Pons (tissue), 1 donor: ENCODE data around the gene PCYT2.

Source experiments
- DNase-seq: peaks from one replicate; pipeline ENCODE4 v3.0.0-alpha.2; 2016; ENCODE audit warnings: low spot score

The PCYT2 gene

GRCh38 chr17:81912441-81913309, 1.5 kb upstream of the PCYT2 start:
- no peak for DNase-seq

- no peak for DNase-seq
Observed at GRCh38 chr17:81911969-81912368, 770 bp upstream of the PCYT2 start.

GRCh38 chr17:81910840-81911276, 341 bp downstream of the PCYT2 start:
- DNase-seq, result no peak

- DNase-seq, result no peak
Observed at GRCh38 chr17:81909966-81910839, 996 bp downstream of the PCYT2 start.

- DNase-seq, result no peak
Observed at GRCh38 chr17:81909231-81909630, 2.0 kb downstream of the PCYT2 start.

GRCh38 chr17:81908793-81909192, 2.4 kb downstream of the PCYT2 start:
- DNase-seq, result no peak

- no peak for DNase-seq
Observed at GRCh38 chr17:81907219-81908145, 3.7 kb downstream of the PCYT2 start.

GRCh38 chr17:81906476-81907218, 4.6 kb downstream of the PCYT2 start:
- DNase-seq, result no peak

- no peak for DNase-seq
Observed at GRCh38 chr17:81905993-81906392, 5.2 kb downstream of the PCYT2 start.

GRCh38 chr17:81905424-81905875, 5.7 kb downstream of the PCYT2 start:
- DNase-seq, result no peak

- no peak for DNase-seq
Observed at GRCh38 chr17:81904600-81905423, 6.4 kb downstream of the PCYT2 start.

GRCh38 chr17:81903896-81904599, 7.2 kb downstream of the PCYT2 start:
- DNase-seq, result no peak

- no peak for DNase-seq
Observed at GRCh38 chr17:81903415-81903831, 7.8 kb downstream of the PCYT2 start.

- DNase-seq, result no peak
Observed at GRCh38 chr17:81902653-81903414, 8.4 kb downstream of the PCYT2 start.

GRCh38 chr17:81902023-81902652, 9.1 kb downstream of the PCYT2 start, which contains the start of gene NPB:
TSS of gene NPB (plus strand) at chr17:81902238. CDS start at chr17:81902278, 40 bp downstream.
- DNase-seq, result no peak

- no peak for DNase-seq
Observed at GRCh38 chr17:81901167-81902022, 9.8 kb downstream of the PCYT2 start.

- no peak for DNase-seq
Observed at GRCh38 chr17:81900181-81900820, 10.9 kb downstream of the PCYT2 start.
